Measurements from ENCODE around the gene DNAH14.
"Not testable (repeated sequence)": the region's sequence is repeated elsewhere in the genome, so short reads cannot be mapped to it uniquely, and the experiment has no call there.

DNAH14 gene

DNA sequence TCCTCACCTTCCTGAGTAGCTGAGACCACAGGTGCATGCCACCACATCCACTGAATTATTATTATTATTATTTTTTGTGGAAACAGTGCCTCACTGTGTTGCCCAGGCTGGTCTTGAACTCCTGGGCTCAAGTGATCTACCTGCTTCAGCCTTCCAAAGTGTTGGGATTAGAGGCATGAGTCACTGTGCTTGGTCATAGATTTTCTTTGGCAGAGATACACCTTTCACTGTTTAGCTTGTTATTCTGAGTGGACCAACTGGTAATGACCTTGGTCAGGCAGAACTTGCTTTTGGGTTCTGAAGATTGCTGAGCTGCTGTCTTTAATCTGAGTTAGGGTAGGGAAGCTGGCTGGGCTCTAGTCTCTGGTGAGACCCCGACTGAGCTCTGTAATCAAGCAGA is 66.8 kb downstream of the DNAH14 start:
- TF ChIP-seq, protein P1, sequence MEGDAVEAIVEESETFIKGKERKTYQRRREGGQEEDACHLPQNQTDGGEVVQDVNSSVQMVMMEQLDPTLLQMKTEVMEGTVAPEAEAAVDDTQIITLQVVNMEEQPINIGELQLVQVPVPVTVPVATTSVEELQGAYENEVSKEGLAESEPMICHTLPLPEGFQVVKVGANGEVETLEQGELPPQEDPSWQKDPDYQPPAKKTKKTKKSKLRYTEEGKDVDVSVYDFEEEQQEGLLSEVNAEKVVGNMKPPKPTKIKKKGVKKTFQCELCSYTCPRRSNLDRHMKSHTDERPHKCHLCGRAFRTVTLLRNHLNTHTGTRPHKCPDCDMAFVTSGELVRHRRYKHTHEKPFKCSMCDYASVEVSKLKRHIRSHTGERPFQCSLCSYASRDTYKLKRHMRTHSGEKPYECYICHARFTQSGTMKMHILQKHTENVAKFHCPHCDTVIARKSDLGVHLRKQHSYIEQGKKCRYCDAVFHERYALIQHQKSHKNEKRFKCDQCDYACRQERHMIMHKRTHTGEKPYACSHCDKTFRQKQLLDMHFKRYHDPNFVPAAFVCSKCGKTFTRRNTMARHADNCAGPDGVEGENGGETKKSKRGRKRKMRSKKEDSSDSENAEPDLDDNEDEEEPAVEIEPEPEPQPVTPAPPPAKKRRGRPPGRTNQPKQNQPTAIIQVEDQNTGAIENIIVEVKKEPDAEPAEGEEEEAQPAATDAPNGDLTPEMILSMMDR (IDR thresholded peaks at IDR 0.05; ENCODE audit: extremely low read depth, insufficient read depth, missing control alignments): no peak
- DNase-seq (ENCODE audit: low spot score): no peak
- in situ Hi-C loops (cut with MboI; ENCODE audit: low pct_unique_long_range_greater_than_20kb, low sequenced_read_pairs, unreplicated experiment): no loop called here

GRCh38 chr1:224998185-224998584 is 68.7 kb downstream of the DNAH14 start:
- in situ Hi-C loops (cut with MboI; ENCODE audit: low pct_unique_long_range_greater_than_20kb, low sequenced_read_pairs, unreplicated experiment): no loop called here
- TF ChIP-seq, protein P1 (IDR thresholded peaks at IDR 0.05; ENCODE audit: extremely low read depth, insufficient read depth, missing control alignments): no peak

DNA sequence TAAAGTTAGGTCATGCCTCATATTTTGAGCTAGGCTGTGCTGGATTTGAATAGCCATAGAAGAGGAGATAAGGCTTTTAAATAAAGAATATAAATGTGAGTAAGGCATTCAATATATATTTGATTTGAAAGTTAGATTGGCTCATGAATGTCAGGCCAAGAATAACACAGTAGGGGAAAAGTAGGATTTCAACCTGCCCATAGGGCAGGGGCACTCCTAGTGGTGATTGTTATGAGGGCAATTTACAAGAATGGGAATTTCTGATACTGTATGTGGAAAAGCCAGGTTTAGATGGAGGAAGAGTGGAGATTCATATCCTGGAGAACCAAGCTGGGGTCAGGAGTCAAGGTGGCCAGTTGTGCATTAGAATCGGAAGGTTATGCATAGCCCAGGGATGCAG is 74.9 kb downstream of the DNAH14 start:
- TF ChIP-seq, protein P1 (IDR thresholded peaks at IDR 0.05; ENCODE audit: extremely low read depth, insufficient read depth, missing control alignments): no peak
- in situ Hi-C loops (cut with MboI; ENCODE audit: low pct_unique_long_range_greater_than_20kb, low sequenced_read_pairs, unreplicated experiment): no loop called here
- DNase-seq (ENCODE audit: low spot score): no peak

More at GRCh38 chr1:224998185-224998584, 68.7 kb downstream of the DNAH14 start:
- no peak for DNase-seq (ENCODE audit: low spot score)

- in situ Hi-C loops (cut with MboI; ENCODE audit: low pct_unique_long_range_greater_than_20kb, low sequenced_read_pairs, unreplicated experiment); DNase-seq (ENCODE audit: low spot score): not testable (repeated sequence)
Measured at GRCh38 chr1:225006352-225006751, 76.9 kb downstream of the DNAH14 start.

- in situ Hi-C loops (cut with MboI; ENCODE audit: low pct_unique_long_range_greater_than_20kb, low sequenced_read_pairs, unreplicated experiment); DNase-seq (ENCODE audit: low spot score): not testable (repeated sequence)
Measured at GRCh38 chr1:225008050-225008449, 78.6 kb downstream of the DNAH14 start.

- DNase-seq (ENCODE audit: low spot score): no peak
- TF ChIP-seq, protein P1 (IDR thresholded peaks at IDR 0.05; ENCODE audit: extremely low read depth, insufficient read depth, missing control alignments): no peak
- in situ Hi-C loops (cut with MboI; ENCODE audit: low pct_unique_long_range_greater_than_20kb, low sequenced_read_pairs, unreplicated experiment): no loop called here
Measured at GRCh38 chr1:225021037-225021436, 91.6 kb downstream of the DNAH14 start.

- no peak for DNase-seq (ENCODE audit: low spot score)
- TF ChIP-seq, protein P1 (IDR thresholded peaks at IDR 0.05; ENCODE audit: extremely low read depth, insufficient read depth, missing control alignments): no peak
- in situ Hi-C loops (cut with MboI; ENCODE audit: low pct_unique_long_range_greater_than_20kb, low sequenced_read_pairs, unreplicated experiment): no loop called here
Measured at GRCh38 chr1:225026701-225027100, 97.2 kb downstream of the DNAH14 start.

GRCh38 chr1:225036441-225036840 is 107.0 kb downstream of the DNAH14 start:
- DNase-seq (ENCODE audit: low spot score); in situ Hi-C loops (cut with MboI; ENCODE audit: low pct_unique_long_range_greater_than_20kb, low sequenced_read_pairs, unreplicated experiment): not testable (repeated sequence)
